Bronchial epithelial cell (primary cell): ENCODE data around the gene MT1B. TPM values are rescaled to one million over a fixed set of nuclear protein-coding genes. Genes with fewer than 3 reads are reported as not detected.

ENCODE experiments used
- DNase-seq: peaks from one replicate; pipeline ENCODE4 v3.0.0-alpha.2; 2010; ENCODE audit warnings: low read depth
- FAIRE-seq: peaks from 2 replicates; lab custom pipeline; 2011; peaks lifted over from hg19 to GRCh38; lab: Jason Lieb, UNC
- H3K27me3 ChIP-seq: 2 replicates; pipeline ENCODE4 v1.5.1; 2011; ENCODE audit warnings: low read length; ENCODE audit not compliant: control insufficient read depth, insufficient read depth
- H3K36me3 ChIP-seq: 2 replicates; pipeline ENCODE4 v1.5.1; 2011; ENCODE audit warnings: low read length; ENCODE audit not compliant: control insufficient read depth, insufficient read depth
- H3K4me3 ChIP-seq: 2 replicates; pipeline ENCODE4 v1.5.1; 2011; ENCODE audit warnings: mild to moderate bottlenecking, low read depth, low read length, control low read depth
- total RNA-seq: library from RNA; depleted of rRNA; stranded (reverse); fragments of >200 nt; gene quantifications from 2 replicates; pipeline ENCODE4 v1.2.1, GENCODE V29; 2014
- TF ChIP-seq, protein P1 (sequence below): IDR thresholded peaks from 2 replicates; pipeline ENCODE4 v1.5.1; 2011; ENCODE audit warnings: mild to moderate bottlenecking, moderate library complexity, low read length, control low read depth, inconsistent platforms; ENCODE audit not compliant: insufficient read depth, severe bottlenecking

Gene MT1B
- total RNA-seq, 1 donor from 2014 or later = not detected

DNA sequence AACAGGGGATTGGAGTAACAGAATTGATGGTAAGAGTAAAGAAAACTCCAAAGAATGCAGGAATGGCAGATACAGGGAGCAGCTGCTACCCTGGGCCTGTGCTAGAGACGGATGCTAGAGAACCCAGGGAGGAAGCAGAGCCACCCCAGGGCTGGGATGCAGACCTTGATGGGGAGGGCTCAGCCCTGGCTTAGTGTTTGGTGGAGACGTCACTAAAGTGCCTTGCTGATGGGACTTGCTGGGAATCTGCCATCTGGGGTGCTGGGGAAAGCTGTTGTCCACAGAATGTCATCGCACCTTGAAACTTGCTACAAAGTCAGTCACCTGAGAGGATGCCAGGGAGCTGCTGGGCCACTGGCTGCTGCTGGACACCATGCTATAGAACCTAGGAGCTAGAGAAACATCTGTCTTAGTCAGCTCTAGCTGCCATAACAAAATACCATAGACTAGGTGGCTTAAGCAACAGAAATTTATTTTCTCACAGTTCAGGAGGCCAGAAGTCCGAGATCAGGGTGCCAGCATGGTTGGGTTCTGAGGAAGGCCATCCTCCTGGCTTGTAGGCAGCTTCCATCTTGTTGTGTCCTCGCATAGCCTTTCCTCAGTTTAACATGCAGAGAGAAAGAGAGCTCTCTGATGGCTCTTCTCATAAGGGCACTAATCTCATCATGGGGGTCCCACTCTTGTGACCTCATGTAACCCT lies 45.9 kb downstream of the MT1B start:
- TF ChIP-seq, protein P1, sequence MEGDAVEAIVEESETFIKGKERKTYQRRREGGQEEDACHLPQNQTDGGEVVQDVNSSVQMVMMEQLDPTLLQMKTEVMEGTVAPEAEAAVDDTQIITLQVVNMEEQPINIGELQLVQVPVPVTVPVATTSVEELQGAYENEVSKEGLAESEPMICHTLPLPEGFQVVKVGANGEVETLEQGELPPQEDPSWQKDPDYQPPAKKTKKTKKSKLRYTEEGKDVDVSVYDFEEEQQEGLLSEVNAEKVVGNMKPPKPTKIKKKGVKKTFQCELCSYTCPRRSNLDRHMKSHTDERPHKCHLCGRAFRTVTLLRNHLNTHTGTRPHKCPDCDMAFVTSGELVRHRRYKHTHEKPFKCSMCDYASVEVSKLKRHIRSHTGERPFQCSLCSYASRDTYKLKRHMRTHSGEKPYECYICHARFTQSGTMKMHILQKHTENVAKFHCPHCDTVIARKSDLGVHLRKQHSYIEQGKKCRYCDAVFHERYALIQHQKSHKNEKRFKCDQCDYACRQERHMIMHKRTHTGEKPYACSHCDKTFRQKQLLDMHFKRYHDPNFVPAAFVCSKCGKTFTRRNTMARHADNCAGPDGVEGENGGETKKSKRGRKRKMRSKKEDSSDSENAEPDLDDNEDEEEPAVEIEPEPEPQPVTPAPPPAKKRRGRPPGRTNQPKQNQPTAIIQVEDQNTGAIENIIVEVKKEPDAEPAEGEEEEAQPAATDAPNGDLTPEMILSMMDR = no peak
- no peaks in the 10 kb centered on the region for H3K36me3 ChIP-seq
- FAIRE-seq (no peak), DNase-seq (no peak)
- H3K4me3 ChIP-seq = no peak overlapping the region
- no peaks in the 10 kb centered on the region for H3K27me3 ChIP-seq

DNA sequence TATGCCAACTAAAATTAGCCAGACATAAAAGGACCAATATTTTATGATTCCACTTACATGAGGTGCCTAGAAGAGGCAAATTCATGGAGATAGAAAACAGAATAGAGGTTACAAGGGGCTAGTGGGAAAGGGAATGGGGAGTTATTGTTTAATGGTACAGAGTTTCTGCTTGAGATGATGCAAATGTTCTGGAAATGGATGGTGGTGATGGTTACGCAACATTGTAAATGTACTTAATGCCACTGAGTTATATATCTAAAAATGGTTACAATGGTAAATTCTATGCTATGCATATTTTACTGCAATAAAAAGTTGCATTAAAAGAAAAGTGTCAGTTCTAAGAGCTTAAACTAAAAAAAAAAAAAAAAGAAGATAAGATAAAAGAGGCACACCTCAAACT lies 48.5 kb downstream of the MT1B start:
- DNase-seq = no peak
- no peak for FAIRE-seq

GRCh38 chr16:56700631-56701030 lies 48.9 kb downstream of the MT1B start:
- Histone ChIP-seq H3K27me3 (no peaks in the 10 kb centered on the region), H3K4me3 (no peak overlapping the region), H3K36me3 (no peaks in the 10 kb centered on the region)
- DNase-seq (no peak), FAIRE-seq (no peak)
- TF ChIP-seq, protein P1 = no peak

More for the DNA sequence above, 48.5 kb downstream of the MT1B start:
- TF ChIP-seq, protein P1 = no peak
- Histone ChIP-seq H3K36me3 (no peaks in the 10 kb centered on the region), H3K4me3 (no peak overlapping the region), H3K27me3 (no peaks in the 10 kb centered on the region)

DNA sequence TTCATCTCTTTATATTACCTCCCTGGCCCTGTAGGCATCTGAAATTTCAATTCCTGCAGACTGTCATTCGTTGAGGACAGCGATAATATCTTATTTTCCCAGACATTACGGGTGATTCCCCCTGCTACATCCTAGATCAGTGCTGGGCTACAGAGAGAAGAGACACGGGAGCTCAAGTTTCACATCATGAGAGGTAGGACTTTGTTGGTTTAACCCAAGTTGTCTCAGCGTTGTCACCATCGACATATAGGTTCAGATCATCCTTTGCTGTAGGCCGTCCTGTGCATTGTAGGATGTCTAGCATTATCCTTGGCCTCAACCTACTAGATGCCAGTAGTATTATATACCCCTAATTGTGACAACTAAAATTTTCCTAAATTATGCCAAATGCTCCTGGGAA lies 49.8 kb downstream of the MT1B start:
- FAIRE-seq = no peak
- no peak overlapping the region for H3K4me3 ChIP-seq
- H3K27me3 ChIP-seq = no peaks in the 10 kb centered on the region
- DNase-seq = no peak
- H3K36me3 ChIP-seq = no peaks in the 10 kb centered on the region
- TF ChIP-seq, protein P1 = no peak

Other genes starting within 250 kb of the MT1B start
- gene AMFR, start 226.3 kb upstream of the MT1B start, total RNA-seq = 224 and 319 TPM in 2 replicates
- gene NUDT21, start 200.6 kb upstream of the MT1B start, total RNA-seq = 41.5 and 45.8 TPM in 2 replicates
- 30.0 and 63.5 TPM in 2 replicates for gene OGFOD1, start 200.3 kb upstream of the MT1B start, total RNA-seq
- 31.6 and 46.6 TPM in 2 replicates for gene BBS2, start 131.9 kb upstream of the MT1B start, total RNA-seq
- gene MT4, start 86.8 kb upstream of the MT1B start, total RNA-seq = not detected in 2 replicates
- gene MT3, start 62.4 kb upstream of the MT1B start, total RNA-seq = not detected in 2 replicates
- 10.0 and 34.0 TPM in 2 replicates for gene MT2A, start 43.3 kb upstream of the MT1B start, total RNA-seq
- 60.8 and 90.5 TPM in 2 replicates for gene MT1E, start 26.1 kb upstream of the MT1B start, total RNA-seq
- gene MT1M, start 19.2 kb upstream of the MT1B start, total RNA-seq = 0.26 TPM in 1 of 2 replicates, not detected in the other
- gene MT1A, start 13.2 kb upstream of the MT1B start, total RNA-seq = not detected in 2 replicates
- 1.5 and 1.6 TPM in 2 replicates for gene MT1F, start 6.1 kb downstream of the MT1B start, total RNA-seq
- gene MT1G, start 16.2 kb downstream of the MT1B start, total RNA-seq = 0.64 TPM in 1 of 2 replicates, not detected in the other
- gene MT1H, start 17.9 kb downstream of the MT1B start, total RNA-seq = not detected in 2 replicates
- gene MT1X, start 30.6 kb downstream of the MT1B start, total RNA-seq = 212 and 261 TPM in 2 replicates
- gene NUP93, start 78.2 kb downstream of the MT1B start, total RNA-seq = 43.0 and 47.4 TPM in 2 replicates
- gene SLC12A3, start 213.3 kb downstream of the MT1B start, total RNA-seq = not detected in 2 replicates